ENCODE measurements around the gene ANP32E. TPM values are rescaled to one million over a fixed set of nuclear protein-coding genes. Genes with fewer than 3 reads are reported as not detected.
A peak's percentile ranks its signal among the peaks of the same experiment; 100 is the strongest.

The ANP32E gene
- total and polyA plus RNA-seq, 2 of the 4 experiments (the other 2 are of a cell fraction): 5.9 to 18.4 TPM

DNA sequence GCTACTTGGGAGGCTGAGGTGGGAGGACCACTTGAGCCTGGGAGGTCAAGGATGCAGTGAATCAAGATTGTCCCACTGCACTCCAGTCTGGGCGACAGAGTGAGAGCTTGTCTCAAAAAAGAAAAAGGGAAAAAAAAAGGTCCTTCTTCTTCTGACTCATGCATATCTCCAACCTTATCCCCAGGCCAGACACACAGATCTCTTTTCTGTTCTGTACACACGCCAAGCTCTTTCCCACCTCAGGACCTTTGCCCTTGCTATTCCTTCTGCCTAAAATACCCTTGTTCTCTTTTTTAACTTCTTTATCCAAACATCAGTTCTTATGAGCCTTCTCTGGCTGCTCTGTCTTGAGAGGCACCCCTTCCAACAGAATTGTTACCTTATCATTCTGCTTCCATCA, 64.1 kb downstream of the ANP32E start:
- Histone ChIP-seq H4K8ac (ENCODE audit: low read depth in 2 of 2, low read length in 2 of 2) (no peak overlapping the region), H3K4me3 (ENCODE audit: insufficient read depth, low read depth, low read length) (no peak overlapping the region), H2BK5ac (ENCODE audit: low read depth, low read length, poor library complexity, severe bottlenecking) (no peak overlapping the region), H3K27me3 (ENCODE audit: control insufficient read depth, insufficient read depth, low read length) (no peaks in the 10 kb centered on the region), H2BK20ac (ENCODE audit: low read depth, low read length) (no peak overlapping the region), H2AK5ac (ENCODE audit: low read depth, low read length) (0 out of 2 replicates have a peak overlapping the region, but pooled peaks have one; percentile 6), H2AFZ (replicated peaks; ENCODE audit: low read length, poor library complexity) (no peak overlapping the region), H2BK15ac (ENCODE audit: low read depth, low read length) (no peak overlapping the region), H3K36me3 (ENCODE audit: control insufficient read depth, insufficient read depth, low read length) (no peaks in the 10 kb centered on the region), H4K5ac (ENCODE audit: low read depth, low read length) (no peak overlapping the region), H3K9me1 (ENCODE audit: insufficient read depth, low read length) (peaks cover 8% of the 10 kb centered on the region; the same call in 1 of the 2 replicates), H3K27ac (ENCODE audit: insufficient read depth, low read length) (no peak overlapping the region), H4K91ac (ENCODE audit: insufficient read depth, low read depth, low read length) (no peak overlapping the region), H3K4me1 (ENCODE audit: control insufficient read depth, insufficient read depth, low read length) (peaks cover 4% of the 10 kb centered on the region), H3K14ac (replicated peaks; ENCODE audit: low read depth, low read length) (no peak overlapping the region), H3K9me3 (ENCODE audit: control insufficient read depth, insufficient read depth, low read length) (no peaks in the 10 kb centered on the region), H3K56ac (ENCODE audit: extremely low read depth, insufficient read depth, low read length) (no peak overlapping the region), H2AK9ac (replicated peaks; ENCODE audit: low read depth, low read length, poor library complexity) (no peak overlapping the region), H3K18ac (ENCODE audit: low read depth, low read length) (no peak overlapping the region), H3K4ac (ENCODE audit: low read depth, low read length) (no peak overlapping the region), H3K9ac (ENCODE audit: low read depth, low read length) (no peak overlapping the region), H2BK120ac (ENCODE audit: low read depth, low read length) (no peak overlapping the region), H3K23ac (ENCODE audit: low read depth, low read length) (no peak overlapping the region), H4K20me1 (ENCODE audit: insufficient read depth, low read length) (no peaks in the 10 kb centered on the region), H3K79me1 (ENCODE audit: low read depth in 1 of 2, low read length in 2 of 2) (no peaks in the 10 kb centered on the region), H3K4me2 (ENCODE audit: low read depth, low read length) (no peak overlapping the region)
- dilution Hi-C loops (cut with HindIII; ENCODE audit: low sequenced_read_pairs, unreplicated experiment) (no loop called here), in situ Hi-C loops (cut with MboI; ENCODE audit: low sequenced_read_pairs) (no loop called here), intact Hi-C loops (cut with micrococcal nuclease) (loop anchor here (2.0 kb wide), 1 partner anchor 47 kb away; no protein-coding TSS in a partner anchor)
- 75% methylated on average over 1 of the region's 2 CpGs; no CpG with 5 or more reads in 1 of the 2 experiments for WGBS, 2 experiments (ENCODE audit: extremely low coverage in 2 of 2, insufficient read length in 1 of 2)
- TF ChIP-seq RAD21 (IDR thresholded peaks at IDR 0.05; ENCODE audit: low read length) (no peak), MAZ (IDR thresholded peaks at IDR 0.05; ENCODE audit: borderline replicate concordance, low read depth, low read length) (no peak), MAFK (IDR thresholded peaks at IDR 0.05; ENCODE audit: low read depth, low read length) (no peak), CEBPB (IDR thresholded peaks at IDR 0.05; ENCODE audit: low read depth, low read length) (no peak), POLR2A (IDR thresholded peaks at IDR 0.05; ENCODE audit: low read depth, low read length) (no peak), NFE2L2 (IDR thresholded peaks at IDR 0.05; ENCODE audit: low read depth, low read length) (no peak), CTCF (conservative IDR thresholded peaks at IDR 0.05; ENCODE audit: low read depth, low read length) (no peak), CHD1 (IDR thresholded peaks at IDR 0.05; ENCODE audit: low read depth, low read length) (no peak), SMC3 (IDR thresholded peaks at IDR 0.05; ENCODE audit: low read depth, low read length) (no peak), FOS (IDR thresholded peaks at IDR 0.05; ENCODE audit: low read depth, low read length) (no peak), BHLHE40 (IDR thresholded peaks at IDR 0.05; ENCODE audit: low read depth, low read length) (no peak), RFX5 (IDR thresholded peaks at IDR 0.05; ENCODE audit: low read depth, low read length) (no peak), ELK1 (IDR thresholded peaks at IDR 0.05; ENCODE audit: borderline replicate concordance, low read depth, low read length) (no peak), RCOR1 (IDR thresholded peaks at IDR 0.05; ENCODE audit: insufficient replicate concordance, low read length) (no peak), MXI1 (IDR thresholded peaks at IDR 0.05; ENCODE audit: borderline replicate concordance, low read depth, low read length) (no peak)
- TF ChIP-seq, protein P1, sequence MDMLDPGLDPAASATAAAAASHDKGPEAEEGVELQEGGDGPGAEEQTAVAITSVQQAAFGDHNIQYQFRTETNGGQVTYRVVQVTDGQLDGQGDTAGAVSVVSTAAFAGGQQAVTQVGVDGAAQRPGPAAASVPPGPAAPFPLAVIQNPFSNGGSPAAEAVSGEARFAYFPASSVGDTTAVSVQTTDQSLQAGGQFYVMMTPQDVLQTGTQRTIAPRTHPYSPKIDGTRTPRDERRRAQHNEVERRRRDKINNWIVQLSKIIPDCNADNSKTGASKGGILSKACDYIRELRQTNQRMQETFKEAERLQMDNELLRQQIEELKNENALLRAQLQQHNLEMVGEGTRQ (IDR thresholded peaks at IDR 0.05; ENCODE audit: low read depth, low read length): no peak
- no peak for DNase-seq
- peak; percentile 8; the same call in 1 of the 2 replicates for ATAC-seq (ENCODE audit: low read depth)
- ChIA-PET POLR2A (ENCODE audit: unreplicated experiment) (interaction anchor here (0.6 kb wide), 1 partner anchor 135 kb away, joined by 3 read pairs; no protein-coding TSS in a partner anchor), CTCF (interaction anchor here (1.0 to 1.3 kb wide), 3 partner anchors 15 to 98 kb away, joined by 3 to 8 read pairs (median 3); no protein-coding TSS in a partner anchor)
- no TSS peak for BruUV-seq (replicated peaks)

Measured in IMR-90 (cell line).